ENCODE data around the gene KDM7A.

KDM7A gene

GRCh38 chr7:140197218-140197890, 20.6 kb upstream of the KDM7A start:
- H3K27me3 ChIP-seq (ENCODE audit: control insufficient read depth, insufficient read depth, low read length): no peaks in the 10 kb centered on the region
- H3K4me3 ChIP-seq (ENCODE audit: low read length): no peak overlapping the region
- no peak overlapping the region for H3K27ac ChIP-seq (ENCODE audit: low read length)
- no peaks in the 10 kb centered on the region for H3K9me3 ChIP-seq (ENCODE audit: control insufficient read depth, low read depth, low read length)
- no peaks in the 10 kb centered on the region for H3K4me1 ChIP-seq (ENCODE audit: control insufficient read depth, low read depth, low read length)
- no peaks in the 10 kb centered on the region for H3K36me3 ChIP-seq (ENCODE audit: control insufficient read depth, low read depth, low read length)
- H3K9ac ChIP-seq (ENCODE audit: low read length): no peak overlapping the region

- Histone ChIP-seq H3K9me3 (ENCODE audit: control insufficient read depth, low read depth, low read length) (no peaks in the 10 kb centered on the region), H3K9ac (ENCODE audit: low read length) (no peak overlapping the region), H3K27ac (ENCODE audit: low read length) (no peak overlapping the region), H3K4me3 (ENCODE audit: low read length) (no peak overlapping the region), H3K36me3 (ENCODE audit: control insufficient read depth, low read depth, low read length) (no peaks in the 10 kb centered on the region), H3K4me1 (ENCODE audit: control insufficient read depth, low read depth, low read length) (no peaks in the 10 kb centered on the region), H3K27me3 (ENCODE audit: control insufficient read depth, insufficient read depth, low read length) (no peaks in the 10 kb centered on the region)
These were observed 19.8 kb upstream of the KDM7A start for GRCh38 chr7:140196361-140197217.

- Histone ChIP-seq H3K27ac (ENCODE audit: low read length) (no peak overlapping the region), H3K4me1 (ENCODE audit: control insufficient read depth, low read depth, low read length) (no peaks in the 10 kb centered on the region), H3K36me3 (ENCODE audit: control insufficient read depth, low read depth, low read length) (no peaks in the 10 kb centered on the region), H3K9ac (ENCODE audit: low read length) (no peak overlapping the region), H3K4me3 (ENCODE audit: low read length) (no peak overlapping the region), H3K9me3 (ENCODE audit: control insufficient read depth, low read depth, low read length) (no peaks in the 10 kb centered on the region), H3K27me3 (ENCODE audit: control insufficient read depth, insufficient read depth, low read length) (no peaks in the 10 kb centered on the region)
These were observed 19.1 kb upstream of the KDM7A start for GRCh38 chr7:140195859-140196258.

- no peak overlapping the region for H3K4me3 ChIP-seq (ENCODE audit: low read length)
- no peaks in the 10 kb centered on the region for H3K9me3 ChIP-seq (ENCODE audit: control insufficient read depth, low read depth, low read length)
- H3K4me1 ChIP-seq (ENCODE audit: control insufficient read depth, low read depth, low read length): no peaks in the 10 kb centered on the region
- no peaks in the 10 kb centered on the region for H3K36me3 ChIP-seq (ENCODE audit: control insufficient read depth, low read depth, low read length)
- H3K27ac ChIP-seq (ENCODE audit: low read length): no peak overlapping the region
- H3K9ac ChIP-seq (ENCODE audit: low read length): no peak overlapping the region
- no peaks in the 10 kb centered on the region for H3K27me3 ChIP-seq (ENCODE audit: control insufficient read depth, insufficient read depth, low read length)
These were observed 15.8 kb upstream of the KDM7A start for GRCh38 chr7:140192620-140193019.

GRCh38 chr7:140192176-140192575, 15.4 kb upstream of the KDM7A start:
- H3K27ac ChIP-seq (ENCODE audit: low read length): no peak overlapping the region
- H3K4me3 ChIP-seq (ENCODE audit: low read length): no peak overlapping the region
- no peaks in the 10 kb centered on the region for H3K36me3 ChIP-seq (ENCODE audit: control insufficient read depth, low read depth, low read length)
- no peaks in the 10 kb centered on the region for H3K27me3 ChIP-seq (ENCODE audit: control insufficient read depth, insufficient read depth, low read length)
- H3K4me1 ChIP-seq (ENCODE audit: control insufficient read depth, low read depth, low read length): no peaks in the 10 kb centered on the region
- no peaks in the 10 kb centered on the region for H3K9me3 ChIP-seq (ENCODE audit: control insufficient read depth, low read depth, low read length)
- H3K9ac ChIP-seq (ENCODE audit: low read length): no peak overlapping the region

- Histone ChIP-seq H3K9ac (ENCODE audit: low read length) (no peak overlapping the region), H3K4me3 (ENCODE audit: low read length) (no peak overlapping the region), H3K4me1 (ENCODE audit: control insufficient read depth, low read depth, low read length) (no peaks in the 10 kb centered on the region), H3K9me3 (ENCODE audit: control insufficient read depth, low read depth, low read length) (no peaks in the 10 kb centered on the region), H3K27me3 (ENCODE audit: control insufficient read depth, insufficient read depth, low read length) (no peaks in the 10 kb centered on the region), H3K36me3 (ENCODE audit: control insufficient read depth, low read depth, low read length) (no peaks in the 10 kb centered on the region), H3K27ac (ENCODE audit: low read length) (no peak overlapping the region)
These were observed 13.8 kb upstream of the KDM7A start for GRCh38 chr7:140190588-140190987.

- Histone ChIP-seq H3K27ac (ENCODE audit: low read length) (no peak overlapping the region), H3K36me3 (ENCODE audit: control insufficient read depth, low read depth, low read length) (no peaks in the 10 kb centered on the region), H3K4me3 (ENCODE audit: low read length) (no peak overlapping the region), H3K27me3 (ENCODE audit: control insufficient read depth, insufficient read depth, low read length) (no peaks in the 10 kb centered on the region), H3K9me3 (ENCODE audit: control insufficient read depth, low read depth, low read length) (no peaks in the 10 kb centered on the region), H3K9ac (ENCODE audit: low read length) (no peak overlapping the region), H3K4me1 (ENCODE audit: control insufficient read depth, low read depth, low read length) (no peaks in the 10 kb centered on the region)
These were observed 13.1 kb upstream of the KDM7A start for GRCh38 chr7:140189917-140190316.

- peaks cover under 1% of the 10 kb centered on the region for H3K4me1 ChIP-seq (ENCODE audit: control insufficient read depth, low read depth, low read length)
- H3K36me3 ChIP-seq (ENCODE audit: control insufficient read depth, low read depth, low read length): no peaks in the 10 kb centered on the region
- H3K9ac ChIP-seq (ENCODE audit: low read length): no peak overlapping the region
- H3K27ac ChIP-seq (ENCODE audit: low read length): no peak overlapping the region
- H3K27me3 ChIP-seq (ENCODE audit: control insufficient read depth, insufficient read depth, low read length): peaks cover 16% of the 10 kb centered on the region
- H3K4me3 ChIP-seq (ENCODE audit: low read length): no peak overlapping the region
- no peaks in the 10 kb centered on the region for H3K9me3 ChIP-seq (ENCODE audit: control insufficient read depth, low read depth, low read length)
These were observed 6.1 kb upstream of the KDM7A start for GRCh38 chr7:140182917-140183316.

- peaks cover 6% of the 10 kb centered on the region for H3K4me1 ChIP-seq (ENCODE audit: control insufficient read depth, low read depth, low read length)
These were observed 2.6 kb upstream of the KDM7A start for GRCh38 chr7:140179339-140179738.

GRCh38 chr7:140176122-140176701, 571 bp downstream of the KDM7A start:
- H3K9me3 ChIP-seq (ENCODE audit: control insufficient read depth, low read depth, low read length): no peaks in the 10 kb centered on the region
- peak overlapping the region; percentile 62 for H3K9ac ChIP-seq (ENCODE audit: low read length)
- H3K4me3 ChIP-seq (ENCODE audit: low read length): peak overlapping the region; percentile 91
- H3K4me1 ChIP-seq (ENCODE audit: control insufficient read depth, low read depth, low read length): peaks cover 6% of the 10 kb centered on the region
- H3K27me3 ChIP-seq (ENCODE audit: control insufficient read depth, insufficient read depth, low read length): peaks cover 22% of the 10 kb centered on the region
- H3K27ac ChIP-seq (ENCODE audit: low read length): no peak overlapping the region
- no peaks in the 10 kb centered on the region for H3K36me3 ChIP-seq (ENCODE audit: control insufficient read depth, low read depth, low read length)

More at GRCh38 chr7:140179339-140179738, 2.6 kb upstream of the KDM7A start:
- H3K27me3 ChIP-seq (ENCODE audit: control insufficient read depth, insufficient read depth, low read length): peaks cover 22% of the 10 kb centered on the region
- no peak overlapping the region for H3K4me3 ChIP-seq (ENCODE audit: low read length)
- no peak overlapping the region for H3K9ac ChIP-seq (ENCODE audit: low read length)
- no peak overlapping the region for H3K27ac ChIP-seq (ENCODE audit: low read length)
- H3K36me3 ChIP-seq (ENCODE audit: control insufficient read depth, low read depth, low read length): no peaks in the 10 kb centered on the region
- no peaks in the 10 kb centered on the region for H3K9me3 ChIP-seq (ENCODE audit: control insufficient read depth, low read depth, low read length)

- Histone ChIP-seq H3K27ac (ENCODE audit: low read length) (no peak overlapping the region), H3K27me3 (ENCODE audit: control insufficient read depth, insufficient read depth, low read length) (peaks cover 22% of the 10 kb centered on the region), H3K4me1 (ENCODE audit: control insufficient read depth, low read depth, low read length) (peaks cover 6% of the 10 kb centered on the region), H3K9me3 (ENCODE audit: control insufficient read depth, low read depth, low read length) (no peaks in the 10 kb centered on the region), H3K4me3 (ENCODE audit: low read length) (peak overlapping the region; percentile 91), H3K9ac (ENCODE audit: low read length) (peak overlapping the region; percentile 62), H3K36me3 (ENCODE audit: control insufficient read depth, low read depth, low read length) (no peaks in the 10 kb centered on the region)
These were observed 1.3 kb downstream of the KDM7A start for GRCh38 chr7:140175221-140176121.

Data from iPS-18a (cell line).